ENCODE data around the gene PPP1R14C.

The PPP1R14C gene

DNA sequence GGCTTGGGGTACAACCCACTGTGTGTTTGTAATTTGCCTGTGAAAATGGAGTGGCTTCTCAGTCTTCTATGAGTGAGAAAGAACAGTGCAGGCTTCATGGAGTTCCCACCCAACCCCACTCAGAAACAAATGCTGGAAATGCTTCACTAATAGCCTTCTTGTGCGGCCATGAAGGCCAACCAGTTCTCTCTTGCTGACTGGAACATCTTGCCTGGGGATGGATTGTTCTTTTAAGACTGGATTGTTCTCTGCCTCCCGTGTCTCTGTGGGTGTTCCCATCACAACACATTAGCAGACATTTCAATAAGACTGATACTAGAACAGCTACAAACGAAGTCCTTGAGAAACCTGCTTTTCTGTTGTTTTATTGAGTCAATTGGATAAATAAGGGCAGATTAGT, 110.6 kb downstream of the PPP1R14C start:
- DNase-seq = no peak

DNA sequence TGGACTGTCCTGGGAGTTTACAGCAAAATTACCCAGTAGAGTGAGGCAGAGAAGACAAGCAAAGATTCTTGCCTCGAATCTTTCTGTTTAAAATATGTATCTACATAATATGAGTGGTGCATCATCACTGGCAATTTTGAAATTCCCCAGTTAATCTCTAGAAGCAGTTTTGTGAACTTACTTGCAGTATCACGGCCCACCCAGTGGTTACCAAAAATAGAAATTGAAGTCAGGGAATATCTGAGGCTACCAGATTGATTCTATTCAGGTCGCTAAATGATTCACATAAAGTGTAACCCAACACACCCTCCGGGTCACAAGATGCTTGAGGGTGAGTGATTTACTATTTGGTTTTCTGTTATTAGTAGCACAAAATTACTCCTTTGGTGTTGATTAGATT, 111.9 kb downstream of the PPP1R14C start:
- DNase-seq = no peak

GRCh38 chr6:150255840-150256239, 113.0 kb downstream of the PPP1R14C start:
- DNase-seq = no peak

GRCh38 chr6:150256618-150257272, 113.9 kb downstream of the PPP1R14C start:
- no peak for DNase-seq

DNA sequence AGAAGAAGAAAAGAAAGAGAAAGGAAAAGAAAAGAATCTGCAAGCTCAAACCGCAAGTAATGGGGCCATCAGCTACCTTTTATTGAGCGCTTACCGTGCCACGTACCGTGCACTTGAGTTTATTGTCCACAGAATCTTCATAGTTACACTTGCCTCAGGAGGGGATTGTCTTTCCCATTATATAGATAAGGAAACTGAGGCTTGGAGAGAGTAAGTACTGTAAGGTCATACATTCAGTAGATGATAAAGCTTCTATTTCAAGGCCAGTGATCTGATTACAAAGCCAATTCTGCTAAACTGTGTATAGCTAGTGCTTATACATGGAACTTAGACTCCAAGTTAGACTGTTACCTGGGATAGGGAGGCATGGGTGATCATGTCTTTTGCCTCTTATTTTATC, 115.5 kb downstream of the PPP1R14C start:
- no peak for DNase-seq

- DNase-seq = no peak
Measured at GRCh38 chr6:150260931-150261330, 118.1 kb downstream of the PPP1R14C start.

GRCh38 chr6:150261997-150262697, 119.3 kb downstream of the PPP1R14C start:
- no peak for DNase-seq

GRCh38 chr6:150263765-150264404, 121.0 kb downstream of the PPP1R14C start:
- DNase-seq = no peak

- no peak for DNase-seq
Measured at GRCh38 chr6:150266309-150266708, 123.5 kb downstream of the PPP1R14C start.

DNA sequence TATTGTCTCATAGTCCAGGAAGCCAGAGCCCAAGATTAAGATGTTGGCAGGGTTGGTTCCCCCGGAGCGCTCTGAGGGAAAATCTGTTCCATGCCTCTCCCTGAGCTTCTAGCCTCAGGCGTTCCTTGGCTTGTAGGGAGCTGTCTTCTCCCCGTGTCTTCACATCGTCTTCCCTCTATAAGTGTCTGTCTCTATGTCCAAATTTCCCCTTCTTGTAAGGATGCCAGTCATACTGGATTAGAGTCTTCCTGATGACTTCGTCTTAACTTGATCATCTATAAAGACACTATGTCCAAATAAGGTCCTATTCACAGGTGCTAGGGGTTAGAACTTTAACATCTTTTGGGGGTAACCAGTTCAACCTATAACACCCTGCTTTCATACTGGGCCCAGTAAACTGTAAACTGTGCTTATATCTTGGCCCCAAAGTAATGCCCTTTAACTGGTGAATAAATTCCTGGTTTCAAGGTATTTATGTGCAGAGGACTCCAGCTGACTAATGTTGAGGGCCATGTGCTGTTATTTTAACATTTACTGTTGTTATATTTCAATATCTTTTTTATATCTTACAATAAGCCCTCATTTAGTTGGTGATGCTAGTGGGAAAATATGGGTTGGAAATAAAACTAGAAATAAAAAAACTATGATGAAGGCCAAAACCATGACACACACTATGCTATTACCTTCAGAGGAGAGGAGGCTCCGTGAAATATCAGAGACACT, 124.3 kb downstream of the PPP1R14C start:
- no peak for DNase-seq

GRCh38 chr6:150267686-150268561, 125.1 kb downstream of the PPP1R14C start:
- DNase-seq = no peak

DNA sequence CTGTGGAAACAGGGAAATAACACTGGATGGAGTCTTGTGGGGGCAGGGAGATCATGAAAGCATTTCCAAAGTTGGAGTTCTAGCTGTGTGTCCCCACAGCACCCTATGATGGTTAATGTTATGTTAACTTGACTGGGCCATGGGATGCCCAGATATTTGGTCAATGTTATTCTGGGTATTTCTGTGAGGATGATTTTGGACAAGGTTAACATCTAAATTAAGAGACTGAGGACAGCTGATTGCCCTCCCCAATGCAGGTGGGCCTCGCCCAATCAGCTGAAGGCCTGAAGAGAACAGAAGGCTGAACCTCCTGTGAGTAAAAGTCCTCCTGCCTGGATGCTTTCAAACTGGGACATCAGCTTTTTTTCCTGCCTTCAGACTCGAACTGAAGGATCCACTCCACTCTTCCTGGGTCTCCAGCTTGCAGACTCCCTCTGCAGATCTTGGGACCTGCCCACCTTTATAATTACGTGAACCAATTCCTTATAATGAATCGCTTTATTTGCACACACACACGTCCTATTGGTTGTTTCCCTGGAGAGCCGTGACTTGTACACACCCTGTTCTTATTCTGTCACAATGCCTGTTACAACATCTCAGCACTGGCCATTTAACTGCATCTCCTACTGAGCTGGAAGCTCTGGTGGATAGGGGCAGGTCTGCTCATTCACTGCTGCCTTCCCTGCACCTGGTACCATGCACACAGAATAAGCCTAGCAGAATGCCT, 126.4 kb downstream of the PPP1R14C start:
- DNase-seq = no peak

DNA sequence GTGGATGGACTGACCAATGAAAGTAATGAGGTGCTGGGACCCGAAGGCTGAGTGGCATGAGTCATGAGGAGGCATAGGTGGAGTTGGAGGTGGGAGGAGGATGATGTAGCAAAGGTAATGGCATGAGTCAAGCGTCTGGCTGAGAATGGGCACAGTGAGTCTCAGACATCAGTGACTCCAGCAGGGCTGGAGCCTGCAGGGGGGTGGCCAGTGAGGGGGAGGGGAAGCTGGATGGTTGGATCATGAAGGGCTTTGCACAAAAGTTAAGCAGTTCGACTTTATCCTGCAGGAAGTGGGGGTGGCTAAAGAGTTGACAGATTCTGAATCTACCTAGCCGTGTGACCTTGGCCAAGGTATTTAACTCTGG, 127.0 kb downstream of the PPP1R14C start:
- DNase-seq = no peak

- DNase-seq = no peak
Measured at GRCh38 chr6:150270330-150271052, 127.6 kb downstream of the PPP1R14C start.

GRCh38 chr6:150271172-150271500, 128.3 kb downstream of the PPP1R14C start:
- DNase-seq = no peak

GRCh38 chr6:150271501-150272263, 128.8 kb downstream of the PPP1R14C start:
- DNase-seq = no peak

GRCh38 chr6:150272264-150272975, 129.6 kb downstream of the PPP1R14C start:
- no peak for DNase-seq

DNA sequence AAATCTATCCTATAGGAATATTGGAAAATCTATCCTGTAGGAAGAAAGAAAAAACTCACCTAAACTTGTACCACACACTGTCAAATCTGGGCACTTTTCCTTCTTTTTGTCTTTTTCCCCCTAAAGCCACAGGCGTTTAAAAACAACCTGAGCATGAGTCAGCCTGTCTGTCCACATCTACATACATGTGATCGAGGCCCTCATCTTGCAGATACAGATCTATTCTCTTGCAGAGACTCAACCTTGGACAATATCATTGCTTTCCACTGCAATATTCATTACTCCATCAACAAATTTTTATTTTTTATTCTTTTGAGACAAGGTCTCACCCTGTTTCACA, 130.1 kb downstream of the PPP1R14C start:
- no peak for DNase-seq

DNA sequence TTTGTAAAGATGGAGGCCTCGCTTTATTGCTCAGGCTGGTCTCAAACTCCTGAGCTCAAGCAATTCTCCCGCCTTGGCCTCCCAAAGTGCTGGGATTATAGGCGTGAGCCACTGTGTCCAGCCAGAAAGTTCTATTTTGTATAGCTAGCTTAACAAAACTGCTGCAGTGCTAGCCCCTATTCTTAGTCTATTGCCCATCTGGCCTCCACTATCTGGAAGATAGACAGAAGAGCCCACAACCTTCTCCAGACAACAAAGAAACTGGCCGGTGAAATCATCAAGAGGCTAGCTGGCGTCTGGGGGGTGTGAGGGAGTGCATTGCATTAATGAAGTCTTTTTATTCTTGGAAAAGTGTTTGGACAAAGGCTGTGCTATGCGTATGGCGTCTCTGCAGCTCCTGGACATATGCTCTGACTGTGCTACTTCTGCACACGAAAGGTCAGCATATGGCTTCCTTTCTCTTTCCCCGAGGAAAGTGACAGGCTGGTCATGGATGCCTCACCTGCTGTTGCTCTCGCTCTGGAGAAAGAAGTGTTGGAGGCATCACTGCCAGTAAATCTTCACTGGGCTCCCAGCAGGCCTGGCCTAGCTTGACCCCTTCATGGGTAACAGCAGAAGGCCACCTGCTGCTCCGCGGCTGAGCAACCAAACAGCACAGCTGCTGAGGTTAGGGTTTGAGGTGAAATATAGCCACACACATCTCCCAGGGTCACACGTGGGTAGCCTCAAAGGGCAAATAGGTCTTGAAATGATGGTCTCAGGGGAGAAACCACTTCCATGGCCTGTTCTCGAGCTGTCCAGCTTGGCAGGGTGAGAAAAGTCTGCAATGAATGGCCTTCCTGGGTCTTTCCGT, 130.8 kb downstream of the PPP1R14C start:
- DNase-seq = no peak

All from NCI-H2227 treated with DMSO at 0.1 percent for 48 hours (cell line).